AG08396 (cell line): Measurements from ENCODE around the gene PCYT1A.
"Not testable (repeated sequence)": the region's sequence is repeated elsewhere in the genome, so short reads cannot be mapped to it uniquely, and the experiment has no call there.

Experiments
- DNase-seq: peaks from one replicate; pipeline ENCODE4 v3.0.0; 2012; ENCODE audit warnings: low spot score, mixed read lengths

PCYT1A gene

DNA sequence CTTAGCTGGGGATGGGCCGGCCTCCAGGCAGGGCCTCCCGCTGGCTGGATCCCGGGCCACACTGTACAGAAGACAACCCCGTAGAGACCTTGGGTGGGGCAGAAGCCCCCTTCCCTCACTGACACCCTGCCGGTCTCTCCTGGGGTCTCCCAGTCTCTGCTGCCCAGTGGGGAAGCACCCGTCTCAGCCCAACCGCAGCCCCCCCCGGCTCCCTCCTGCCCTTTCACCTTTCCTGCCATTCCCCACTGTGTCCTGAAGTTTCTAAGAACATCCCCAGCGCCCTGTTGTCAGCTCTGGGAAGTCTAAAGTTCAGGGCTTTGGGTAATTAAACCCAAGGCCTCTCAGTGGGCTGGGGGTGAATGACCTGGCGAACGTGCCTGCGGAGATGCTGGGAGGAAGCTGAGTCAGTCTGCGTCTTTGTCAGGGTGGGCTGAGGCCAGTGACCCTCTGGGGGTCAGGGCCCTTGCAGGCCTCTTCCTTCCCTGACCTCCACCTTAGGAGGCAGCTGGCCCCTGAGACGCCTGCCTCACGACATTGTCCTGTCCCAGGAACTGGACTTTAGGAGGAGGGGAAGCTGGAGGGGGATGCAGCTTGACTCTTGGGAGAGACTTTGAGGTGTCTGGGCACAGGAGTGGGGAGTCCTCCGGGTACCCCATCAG lies 72.6 kb downstream of the PCYT1A start:
- no peak for DNase-seq

DNA sequence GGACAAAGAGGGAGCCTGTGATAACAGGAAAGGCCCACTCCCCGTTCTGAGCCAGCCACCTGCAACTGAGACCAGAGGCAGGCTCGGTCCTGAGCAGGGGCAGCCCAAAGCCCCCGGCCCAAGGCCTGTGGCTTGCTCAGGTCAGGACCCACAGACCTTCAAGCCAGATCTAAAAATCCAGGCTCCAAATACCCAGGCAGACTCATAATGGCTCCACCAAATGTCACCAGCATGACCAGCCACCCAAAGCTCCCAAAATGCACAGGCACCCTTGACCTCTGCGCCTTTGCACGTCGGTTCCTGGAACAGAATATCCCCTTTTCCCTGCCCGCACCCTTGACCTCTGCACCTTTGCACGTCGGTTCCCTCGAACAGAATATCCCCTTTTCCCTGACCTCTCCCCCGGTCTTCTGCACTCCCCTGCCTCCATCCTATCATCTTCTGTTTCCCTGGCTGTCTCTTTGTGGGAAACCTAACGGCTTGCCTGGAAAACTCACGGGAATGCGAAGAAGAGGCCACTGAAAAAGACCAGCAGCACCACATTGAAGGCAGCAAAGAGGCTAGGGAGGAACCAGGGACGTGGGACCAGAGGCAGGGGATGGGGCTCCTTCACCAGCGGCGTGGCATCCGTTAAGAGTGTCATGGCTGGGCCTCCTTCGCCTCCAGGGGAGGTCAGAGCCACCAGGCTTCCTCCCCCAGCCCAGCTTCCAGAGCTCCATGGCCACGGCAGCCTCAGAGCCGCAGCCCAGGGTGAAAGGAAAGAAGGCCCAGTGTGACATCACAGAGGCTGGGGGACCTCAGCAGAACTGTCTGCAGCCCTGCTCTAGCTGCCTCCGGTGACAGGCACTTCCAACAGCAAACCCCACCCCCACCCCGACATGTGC lies 76.6 kb downstream of the PCYT1A start, which contains the start of gene ZDHHC19:
ZDHHC19 (minus strand) TSS at position 728 of the 884 bp plus-strand sequence; CDS start at position 643, 85 bp downstream.
- DNase-seq = no peak

DNA sequence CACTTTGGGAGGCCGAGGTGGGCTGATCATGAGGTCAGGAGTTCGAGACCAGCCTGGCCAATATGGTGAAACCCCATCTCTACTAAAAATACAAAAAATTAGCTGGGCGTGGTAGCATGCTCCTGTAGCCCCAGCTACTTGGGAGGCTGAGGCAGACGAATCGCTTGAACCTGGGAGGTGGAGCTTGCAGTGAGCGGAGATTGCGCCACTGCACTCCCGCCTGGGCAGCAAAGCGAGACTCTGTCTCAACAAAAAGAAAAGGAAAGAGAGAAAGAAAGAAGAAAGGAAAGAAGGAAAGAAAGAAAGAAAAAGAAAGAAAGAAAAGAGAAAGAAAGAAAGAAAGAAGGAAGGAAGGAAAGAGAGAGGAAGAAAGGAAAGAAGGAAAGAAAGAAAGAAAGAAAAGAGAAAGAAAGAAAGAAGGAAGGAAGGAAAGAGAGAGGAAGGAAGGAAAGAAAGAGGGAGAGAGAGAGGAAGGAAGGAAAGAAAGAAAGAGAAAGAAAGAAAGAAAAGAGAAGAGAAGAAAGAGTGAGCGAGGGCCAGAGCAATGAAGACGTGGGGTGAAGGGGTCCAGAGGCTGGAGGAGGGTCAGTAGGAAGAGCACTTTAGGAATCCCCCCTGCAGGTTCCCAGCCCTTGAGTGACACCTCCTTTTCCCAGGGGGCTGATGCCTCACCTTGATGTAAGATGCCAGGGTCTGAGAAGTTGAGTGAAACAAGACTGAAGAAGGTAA lies 77.4 kb downstream of the PCYT1A start:
- not testable (repeated sequence) for DNase-seq

DNA sequence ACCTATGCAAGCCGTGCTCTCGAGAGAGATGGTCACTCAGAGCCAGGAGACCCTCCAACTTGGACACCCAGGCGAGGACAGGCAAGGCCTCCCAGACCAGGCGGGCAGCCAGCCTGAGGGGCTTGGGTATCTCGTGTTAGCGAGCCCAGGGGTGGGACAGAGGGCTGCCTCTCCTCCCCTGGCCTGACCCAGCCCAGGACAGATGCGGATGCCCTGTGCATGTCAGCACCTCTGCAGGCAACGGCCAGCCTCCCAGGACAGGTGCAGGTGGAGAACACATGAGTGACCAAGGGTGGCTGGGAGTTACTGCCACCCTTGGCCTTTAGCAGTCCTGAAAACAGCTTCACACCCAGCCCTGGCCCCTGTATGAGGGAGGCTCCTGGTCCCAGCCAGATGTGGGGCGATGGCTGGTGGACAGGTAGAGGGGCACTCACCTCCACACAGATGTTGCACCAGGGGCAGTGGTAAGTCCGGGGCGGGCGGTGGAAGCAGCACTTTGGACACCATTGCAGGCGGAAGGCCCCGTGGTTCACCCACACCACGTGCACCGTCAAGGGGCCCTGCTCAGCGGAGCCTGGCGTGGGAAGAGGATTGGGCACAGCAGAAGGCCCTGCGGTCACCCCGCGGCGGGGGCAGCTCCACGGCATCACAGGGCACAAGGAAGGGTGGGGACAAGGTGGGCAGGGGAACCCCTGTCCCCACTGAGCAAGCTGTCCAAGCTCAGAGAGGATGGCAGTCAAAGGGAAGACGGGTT lies 78.4 kb downstream of the PCYT1A start:
- DNase-seq = no peak

DNA sequence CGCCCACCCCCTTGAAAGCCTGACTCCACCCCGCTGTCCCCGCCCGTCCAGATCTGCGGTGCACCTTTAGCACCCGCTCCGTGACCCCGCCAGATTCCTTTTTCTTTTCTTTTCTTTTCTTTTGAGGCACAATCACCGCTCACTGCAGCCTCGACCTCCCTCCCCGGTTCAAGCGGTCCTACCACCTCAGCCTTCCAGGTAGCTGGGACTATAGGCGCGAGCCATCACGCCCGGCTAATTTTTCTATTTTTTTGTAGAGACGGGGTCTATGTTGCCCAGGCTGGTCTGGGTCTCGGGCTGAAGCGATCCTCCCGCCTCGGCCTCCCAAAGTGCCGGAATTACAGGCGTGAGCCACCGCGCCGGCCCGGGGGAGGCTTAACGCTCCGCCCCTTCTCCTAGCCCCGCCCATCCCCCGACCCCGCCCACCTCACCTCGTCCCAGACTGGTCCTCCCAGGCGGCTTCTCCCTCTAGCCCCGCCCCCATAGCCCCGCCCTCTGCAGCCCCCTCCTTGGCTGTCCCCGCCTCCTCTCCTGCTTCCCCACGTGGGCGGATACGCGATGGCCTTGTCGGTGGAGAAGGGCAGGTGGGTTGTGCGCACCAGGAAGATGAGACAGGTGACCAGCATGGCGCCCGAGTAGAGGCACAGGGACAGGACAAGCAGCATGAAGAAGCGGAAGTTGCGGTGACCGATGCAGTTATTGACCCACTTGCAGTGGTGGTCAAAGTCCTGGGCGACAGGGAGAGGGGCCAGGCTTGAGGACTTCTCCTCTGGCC lies 79.5 kb downstream of the PCYT1A start:
- DNase-seq = peak; percentile 76

DNA sequence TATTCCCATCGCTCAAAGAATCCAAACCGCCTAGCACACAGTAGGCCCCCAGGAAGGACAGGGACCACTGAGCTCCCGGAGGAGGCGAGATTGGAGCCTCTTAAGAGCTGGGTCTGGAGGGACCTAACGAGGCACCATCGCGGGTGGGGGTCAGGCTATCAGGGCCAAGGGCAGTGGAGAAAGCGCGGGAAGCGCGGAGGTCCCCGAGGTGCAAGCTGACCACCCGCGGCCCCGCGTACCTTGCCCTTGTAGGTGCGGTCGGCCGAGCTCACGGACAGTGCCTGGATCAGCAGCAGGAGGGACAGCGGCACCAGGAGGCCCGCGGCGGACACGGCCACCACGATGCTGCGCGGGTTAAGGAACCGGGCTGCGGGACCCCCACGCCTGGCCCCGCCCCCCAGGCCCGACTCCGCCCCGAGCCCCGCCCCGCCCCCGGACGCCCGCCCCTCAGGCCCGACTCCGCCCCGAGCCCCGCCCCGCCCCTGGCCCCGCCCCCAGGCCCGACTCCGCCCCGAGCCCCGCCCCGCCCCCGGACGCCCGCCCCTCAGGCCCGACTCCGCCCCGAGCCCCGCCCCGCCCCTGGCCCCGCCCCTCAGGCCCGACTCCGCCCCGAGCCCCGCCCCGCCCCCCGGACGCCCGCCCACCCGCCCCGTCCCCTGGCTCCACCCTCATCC lies 80.2 kb downstream of the PCYT1A start:
- no peak for DNase-seq

DNA sequence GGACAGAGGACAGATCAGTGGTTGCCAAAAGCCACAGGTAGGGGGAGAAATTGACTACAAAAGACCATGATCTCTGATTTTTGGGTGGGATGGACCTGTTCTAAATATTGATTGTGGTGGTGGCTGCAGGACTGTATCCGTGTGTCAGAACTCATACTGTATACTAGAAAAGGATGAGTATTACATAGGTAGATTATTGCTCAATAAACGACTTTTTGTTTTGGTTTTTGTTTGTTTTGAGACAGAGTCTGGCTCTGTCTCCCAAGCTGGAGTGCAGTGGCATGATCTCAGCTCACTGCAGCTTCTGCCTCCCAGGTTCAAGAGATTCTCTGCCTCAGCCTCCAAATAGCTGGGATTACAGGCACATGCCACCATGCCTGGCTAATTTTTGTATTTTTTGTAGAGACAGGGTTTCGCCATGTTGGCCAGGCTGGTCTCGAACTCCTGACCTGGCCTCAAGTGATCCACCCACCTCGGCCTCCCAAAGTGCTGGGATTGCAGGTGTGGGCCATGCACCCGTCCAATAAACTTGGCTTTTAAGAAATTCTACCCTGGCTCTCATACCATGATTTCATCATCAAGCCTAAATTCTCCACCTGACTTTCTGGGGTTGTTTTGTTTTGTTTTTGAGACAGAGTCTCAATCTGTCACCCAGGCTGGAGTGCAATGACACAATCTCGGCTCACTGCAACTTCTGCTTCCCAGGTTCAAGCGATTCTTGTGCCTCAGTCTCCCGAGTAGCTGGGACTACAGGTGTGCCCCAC lies 81.9 kb downstream of the PCYT1A start:
- not testable (repeated sequence) for DNase-seq

DNA sequence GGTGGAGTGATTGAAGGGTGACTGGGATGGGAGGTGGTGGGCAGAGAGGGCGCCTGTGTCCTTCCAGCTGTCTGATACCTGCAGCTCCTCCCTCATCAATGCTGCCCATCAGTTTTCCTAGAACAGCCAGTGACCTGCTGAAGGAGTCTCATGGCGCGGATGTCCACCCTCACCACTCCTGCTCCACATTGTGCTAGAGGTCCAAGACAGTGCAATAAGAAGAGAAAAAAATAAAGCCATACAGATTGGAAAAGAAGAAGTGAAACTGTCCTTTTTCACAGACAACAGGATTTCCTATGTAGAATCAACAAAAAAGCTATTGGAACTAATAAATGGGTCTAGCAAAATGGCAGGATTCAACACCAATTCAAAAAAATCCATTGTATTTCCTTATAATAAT lies 83.7 kb downstream of the PCYT1A start:
- no peak for DNase-seq

DNA sequence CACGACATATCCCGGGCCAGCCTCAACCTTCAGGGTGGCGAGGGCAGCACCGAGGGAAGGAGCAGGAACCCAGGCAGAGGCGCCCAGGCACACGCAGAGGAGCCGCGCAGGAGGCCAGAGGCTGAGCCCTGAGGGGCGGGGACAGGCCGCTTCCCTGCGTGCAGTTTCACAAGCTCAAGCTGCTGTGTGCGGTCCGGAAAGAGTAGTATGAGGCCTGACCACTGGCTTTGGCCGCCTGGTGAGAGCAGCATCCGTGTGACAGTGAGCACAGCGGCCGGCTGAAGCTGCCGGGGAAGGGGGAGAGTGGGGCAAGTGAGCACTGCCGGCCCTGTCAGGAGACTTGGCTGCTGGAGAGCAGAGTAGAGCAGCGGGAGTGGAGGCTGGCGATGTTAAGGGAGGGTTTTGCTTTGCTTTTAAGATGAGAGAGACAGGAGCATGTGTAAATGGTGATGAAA lies 85.0 kb downstream of the PCYT1A start:
- peak; percentile 68 for DNase-seq

DNA sequence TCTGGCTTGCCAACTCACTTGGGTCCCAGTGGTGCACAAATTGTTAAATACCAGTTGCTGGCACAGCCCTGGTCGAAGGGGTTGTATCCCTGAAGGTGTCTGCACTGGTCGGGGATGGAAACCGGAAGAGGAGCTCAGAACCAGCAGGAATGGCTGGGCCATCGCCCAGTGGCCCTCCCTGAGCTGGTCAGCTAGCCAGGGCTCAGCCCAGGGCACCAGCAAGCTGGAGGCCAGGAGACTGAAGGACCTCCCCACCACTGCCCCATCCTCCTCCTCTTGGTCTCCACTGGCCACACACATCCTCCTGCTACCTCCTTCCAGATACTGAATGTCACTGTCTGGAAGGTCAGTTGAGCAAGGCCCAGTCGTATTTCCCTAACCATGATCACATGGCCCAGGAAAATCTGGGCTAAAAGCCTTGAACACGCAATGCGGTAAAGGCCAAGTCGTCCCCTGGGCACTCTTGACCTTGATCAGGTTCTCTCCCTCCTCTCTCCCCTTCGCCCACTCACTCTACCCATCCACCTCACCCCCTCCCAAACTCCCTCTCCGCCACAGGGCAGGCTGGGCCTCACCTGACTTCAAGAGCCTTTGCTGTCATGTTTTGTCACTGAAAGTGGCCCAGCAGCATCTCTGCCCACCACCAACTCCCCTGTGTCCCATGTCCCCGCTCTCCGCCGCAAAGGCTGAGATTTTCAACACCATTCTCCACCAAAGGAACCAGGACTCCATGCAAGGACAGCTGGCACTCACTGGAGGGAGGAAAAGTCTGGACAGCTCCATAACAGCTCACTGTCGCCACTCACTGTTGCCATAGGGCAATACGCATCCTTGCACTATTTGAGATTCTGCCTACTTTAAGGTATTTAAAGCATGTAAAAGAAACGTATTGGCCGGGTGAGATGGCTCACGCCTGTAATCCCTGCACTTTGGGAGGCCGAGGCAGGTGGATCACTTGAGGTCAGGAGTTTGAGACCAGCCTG lies 88.5 kb downstream of the PCYT1A start:
- DNase-seq = no peak

DNA sequence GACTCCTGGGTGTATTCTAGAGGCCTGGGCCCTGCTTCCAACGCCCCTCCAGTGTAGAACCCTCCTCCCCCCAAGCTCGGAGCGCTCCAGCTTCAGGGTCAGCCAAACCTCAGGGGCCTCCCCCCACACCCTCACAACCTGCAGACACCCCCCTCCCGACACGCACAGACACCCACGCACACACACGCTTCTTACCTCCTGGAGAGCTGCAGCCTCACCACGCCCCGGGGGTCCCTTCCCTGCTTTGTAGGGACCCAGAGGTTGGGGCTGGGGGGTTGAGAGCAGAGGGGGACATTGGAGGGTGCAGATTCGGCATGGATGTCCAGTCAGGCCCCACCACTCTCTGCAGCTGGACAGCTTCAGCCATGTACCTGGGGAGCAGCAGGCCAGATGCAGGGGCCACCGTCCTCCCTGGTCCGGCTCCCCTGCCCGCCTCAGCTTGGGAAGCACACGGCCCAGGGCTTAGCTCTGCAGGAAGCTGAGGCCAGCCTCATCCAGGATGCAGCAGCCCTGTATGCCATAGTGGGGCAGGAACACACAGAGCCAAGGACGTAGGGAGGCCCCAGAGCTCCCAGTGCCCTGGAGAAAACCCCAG lies 89.3 kb downstream of the PCYT1A start:
- DNase-seq = no peak

DNA sequence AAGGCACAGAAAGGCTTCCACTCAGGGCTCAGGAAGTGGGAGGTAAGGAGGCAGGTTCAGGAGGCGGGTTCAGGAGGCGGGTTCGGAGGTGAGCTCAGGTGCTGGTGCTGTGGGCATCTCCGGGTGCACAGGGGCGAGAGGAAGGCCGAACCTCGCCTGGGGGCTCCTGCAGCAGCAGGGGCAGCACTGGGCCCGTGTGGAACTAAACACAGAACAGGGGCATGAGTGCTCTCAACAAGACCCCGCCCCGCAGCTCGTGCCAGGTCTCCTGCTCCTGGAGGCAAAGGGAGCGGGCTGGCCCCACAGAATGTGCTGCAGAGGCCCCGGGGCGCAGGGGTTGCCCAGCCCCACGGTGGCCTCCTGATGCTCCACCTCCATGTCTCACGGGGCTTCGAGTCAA lies 90.0 kb downstream of the PCYT1A start:
- no peak for DNase-seq

DNA sequence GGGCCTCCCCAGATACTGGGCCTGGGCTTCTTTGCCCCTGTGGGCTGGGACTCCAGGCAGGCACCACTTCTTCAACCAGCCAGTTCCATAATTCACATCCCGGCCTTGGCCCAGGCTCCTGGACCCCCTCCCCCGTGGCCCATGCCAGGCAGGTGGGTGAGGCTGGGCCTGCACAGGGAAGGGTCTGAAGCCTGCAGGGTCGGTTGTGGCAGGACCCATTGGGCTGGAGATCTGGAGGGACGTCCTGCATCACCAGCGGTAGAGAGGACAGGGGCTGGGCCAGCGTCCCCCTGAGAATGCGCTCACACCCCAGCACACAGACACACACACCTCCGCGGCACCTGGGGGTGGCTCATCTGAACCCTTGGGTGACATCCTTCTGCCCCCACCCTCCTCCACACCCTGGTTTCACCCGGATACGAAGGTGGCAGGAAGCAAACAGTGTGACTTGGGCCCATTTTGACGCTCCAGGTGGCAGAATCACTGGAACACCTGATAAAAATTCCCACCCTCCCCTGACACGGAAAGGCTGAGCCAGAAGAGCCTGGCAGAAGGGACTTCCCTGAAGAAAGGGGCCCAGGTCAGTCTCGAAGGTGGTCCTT lies 91.8 kb downstream of the PCYT1A start:
- no peak for DNase-seq

DNA sequence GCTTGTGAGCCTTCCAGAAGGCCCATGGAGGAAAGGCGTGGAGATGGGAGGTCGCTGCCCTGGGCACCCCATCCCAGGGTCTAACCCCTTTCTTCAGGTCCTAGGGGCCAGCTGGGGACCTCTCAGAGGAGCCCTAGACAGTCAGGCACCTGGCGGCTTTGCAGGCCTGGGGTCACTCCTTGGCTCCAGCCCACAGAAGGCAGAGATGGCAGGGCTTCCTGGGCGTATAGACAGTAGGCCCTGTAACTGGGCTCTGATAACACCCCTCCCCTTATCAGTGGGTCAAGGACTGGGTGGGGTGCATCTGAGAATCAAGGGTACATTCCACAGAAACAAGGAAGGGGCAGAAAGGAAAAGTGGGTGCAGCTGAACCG lies 93.0 kb downstream of the PCYT1A start:
- no peak for DNase-seq

DNA sequence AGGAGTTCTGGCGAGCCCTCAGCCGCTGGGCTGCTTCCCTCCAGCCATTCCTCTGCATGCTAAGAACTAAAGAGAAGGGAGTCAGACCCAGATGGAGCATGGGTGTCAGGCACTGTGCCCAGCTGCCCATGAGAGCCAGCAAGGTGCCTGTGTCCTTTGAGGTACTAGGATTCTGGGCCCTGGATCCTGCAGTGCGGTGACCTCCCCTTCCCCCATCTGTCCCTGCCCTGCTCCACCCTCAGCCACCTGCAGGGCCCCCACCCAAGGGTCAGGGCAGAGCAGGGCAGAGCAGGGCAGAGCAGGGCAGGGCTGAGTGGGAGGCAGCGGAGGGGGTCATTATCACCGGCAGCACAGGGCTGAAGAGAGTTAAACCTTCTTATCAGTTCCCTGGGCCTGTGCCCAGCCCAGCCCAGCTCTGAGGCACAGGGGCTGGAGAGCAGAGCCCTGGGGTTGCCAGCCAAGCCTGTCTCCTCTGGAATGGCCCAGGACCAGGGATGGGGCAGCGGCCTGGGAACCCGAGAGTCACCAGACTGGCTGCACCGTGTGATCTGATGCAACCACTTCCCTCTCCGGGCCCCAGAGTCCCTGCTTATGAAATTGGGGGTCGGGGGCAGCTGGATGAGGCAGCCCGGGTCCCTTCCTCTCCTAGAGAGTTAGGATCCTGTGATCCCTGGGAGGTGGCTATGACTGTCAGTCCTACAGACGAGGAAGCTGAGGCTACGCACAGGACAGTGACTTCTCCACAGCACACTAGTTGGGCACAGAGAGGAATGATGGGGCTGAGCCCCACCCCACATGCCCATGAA lies 93.6 kb downstream of the PCYT1A start:
- DNase-seq = no peak

DNA sequence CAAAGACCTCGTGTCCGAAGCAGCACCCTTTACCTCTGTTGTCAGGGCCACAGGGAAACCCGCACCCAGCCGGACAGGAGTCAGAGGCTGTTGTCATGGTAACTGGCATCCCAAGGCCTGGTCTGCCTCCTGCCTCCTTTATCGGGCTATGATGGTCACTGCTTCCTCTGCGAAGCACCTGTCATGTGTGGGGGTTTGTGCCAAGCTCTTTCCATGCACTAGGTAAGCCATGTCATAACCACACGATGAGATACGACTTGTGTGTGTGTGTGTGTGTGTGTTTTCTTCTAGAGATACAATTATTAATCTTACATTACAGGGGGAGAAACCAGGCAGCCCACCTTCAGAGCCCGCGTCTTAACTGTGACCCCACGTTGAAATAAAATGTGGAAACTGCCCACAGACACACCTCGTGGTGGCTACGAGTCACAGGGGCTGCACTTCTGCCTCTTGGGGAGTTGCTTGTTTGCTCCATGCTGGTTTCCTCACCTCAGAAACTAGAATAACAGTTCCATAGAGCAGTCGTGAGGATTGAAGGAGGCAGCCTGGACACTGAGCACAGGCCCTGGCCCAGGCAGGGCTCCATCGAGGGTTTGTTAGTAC lies 94.3 kb downstream of the PCYT1A start:
- DNase-seq = no peak
